K562 (cell line): ENCODE measurements around the gene TUBB4B. TPM values are rescaled to one million over a fixed set of nuclear protein-coding genes. Genes with fewer than 3 reads are reported as not detected.

ENCODE experiments used
- BCL6 ChIP-seq: fragments of 250-450 bp; sonication (Bioruptor Pico); IDR thresholded peaks from 2 replicates; pipeline ENCODE4 v1.4.0; 2020
- EGR1 ChIP-seq: fragments of 450-650 bp; conservative IDR thresholded peaks from 2 replicates; pipeline ENCODE4 v1.6.1; 2017; ENCODE audit warnings: mild to moderate bottlenecking
- ETV6 ChIP-seq, 3 experiments: fragments of 150-350 bp in 1 of 3; sonication (generic) in 1 of 3; formaldehyde crosslinking in 1 of 3; IDR thresholded peaks; 2 replicates each; pipeline versions ENCODE4 v1.6.1 to v1.8.0; 2014 to 2022; ENCODE audit warnings: borderline replicate concordance in 2 of 3, low read depth in 2 of 3, antibody characterized with exemption in 1 of 3, low read length in 1 of 3, mild to moderate bottlenecking in 1 of 3, missing genetic modification reagents in 1 of 3
- PHF8 ChIP-seq: fragments of 200-600 bp; sonication (generic); IDR thresholded peaks from 2 replicates; pipeline ENCODE4 v1.6.1; 2012; ENCODE audit warnings: mixed run types, mild to moderate bottlenecking, inconsistent platforms, low read length, moderate library complexity, borderline replicate concordance
- POLR2G ChIP-seq: fragments of 200-400 bp; formaldehyde crosslinking; IDR thresholded peaks from 2 replicates; pipeline ENCODE4 v1.6.1; 2017; ENCODE audit warnings: low read depth, mild to moderate bottlenecking, antibody characterized with exemption, low read length, moderate library complexity
- PRDM10 ChIP-seq: fragments of 450-650 bp; IDR thresholded peaks from 2 replicates; pipeline ENCODE4 v1.6.1; 2018; ENCODE audit not compliant: partially characterized antibody
- RBM22 ChIP-seq: fragments of 200-400 bp; formaldehyde crosslinking; IDR thresholded peaks from 2 replicates; pipeline ENCODE4 v1.6.1; 2018; ENCODE audit warnings: low read length, low read depth; ENCODE audit not compliant: poor library complexity, severe bottlenecking
- SNIP1 ChIP-seq: fragments of 450-650 bp; IDR thresholded peaks from 2 replicates; pipeline ENCODE4 v1.7.1; 2017; ENCODE audit warnings: low read depth, mild to moderate bottlenecking
- YY1 ChIP-seq, 3 experiments: IDR thresholded peaks; 2 replicates each; pipeline ENCODE4 v1.6.1; 2011; ENCODE audit warnings: low read length in 2 of 3, mild to moderate bottlenecking in 2 of 3, moderate library complexity in 2 of 3, borderline replicate concordance in 1 of 3, control low read depth in 1 of 3, low read depth in 1 of 3; ENCODE audit not compliant: insufficient read depth in 3 of 3, insufficient replicate concordance in 2 of 3, control insufficient read depth in 1 of 3, insufficient read length in 1 of 3; ENCODE audit errors: extremely low read depth in 1 of 3
- polyA plus RNA-seq, 8 experiments: library from polyadenylated mRNA; depleted of rRNA in 4 of 8; stranded (reverse) in 5 of 8; unstranded in 3 of 8; fragments of >200 nt; fragmentation: Nextera tagmentation in 2 of 8; fragmentation: Illumina TruSeq in 1 of 8; extraction: Ambion mirVana in 2 of 8; extraction: Trizol in 1 of 8; gene quantifications; 2 replicates each; pipeline versions ENCODE4 v1.2.1 to v1.2.3, GENCODE V29; 2011 to 2014; ENCODE audit warnings: inconsistent platforms in 1 of 8, missing spikeins in 1 of 8
- total RNA-seq, 7 experiments: library from RNA; depleted of rRNA in 6 of 7; stranded (reverse); fragments of >200 nt in 6 of 7; fragmentation: Illumina TruSeq in 2 of 7; extraction: Trizol in 2 of 7; gene quantifications; 2 replicates each; pipeline versions ENCODE4 v1.2.1 to v1.2.3, GENCODE V29; 2011 to 2021; ENCODE audit warnings: low replicate concordance in 1 of 7
- TF ChIP-seq, protein P1 (sequence below): IDR thresholded peaks from 3 replicates; pipeline ENCODE4 v1.6.1; 2011; ENCODE audit warnings: borderline replicate concordance, mild to moderate bottlenecking; ENCODE audit not compliant: insufficient read length, insufficient read depth
- TF ChIP-seq, protein P2 (sequence below), 2 experiments: IDR thresholded peaks; 2 replicates each; pipeline ENCODE4 v1.6.1; 2012; ENCODE audit warnings: improper control_type of control experiment in 2 of 2, low read depth in 2 of 2, low read length in 2 of 2, borderline replicate concordance in 1 of 2
- TF ChIP-seq, protein P3 (sequence below), 2 experiments: fragments of 200-800 bp in 1 of 2; sonication (Bioruptor generic) in 1 of 2; sonication (generic) in 1 of 2; formaldehyde crosslinking in 1 of 2; IDR thresholded peaks in 1 of 2; conservative IDR thresholded peaks in 1 of 2; 2 replicates each; pipeline versions ENCODE4 v1.5.0 to v1.6.1; 2016 to 2020; ENCODE audit warnings: missing compliant biosample characterization in 1 of 2, missing genetic modification characterization in 1 of 2, missing genetic modification reagents in 1 of 2
- TF ChIP-seq, protein P4 (sequence below): fragments of 250-450 bp; sonication (Bioruptor Pico); IDR thresholded peaks from 2 replicates; pipeline ENCODE4 v1.8.0; 2021; ENCODE audit warnings: mild to moderate bottlenecking, moderate library complexity

TUBB4B gene
- total and polyA plus RNA-seq, 9 of the 15 experiments (the other 6 are each of a cell fraction or from before 2014, with no cell fraction given), result 24.1 to 443 (median 268) TPM

DNA sequence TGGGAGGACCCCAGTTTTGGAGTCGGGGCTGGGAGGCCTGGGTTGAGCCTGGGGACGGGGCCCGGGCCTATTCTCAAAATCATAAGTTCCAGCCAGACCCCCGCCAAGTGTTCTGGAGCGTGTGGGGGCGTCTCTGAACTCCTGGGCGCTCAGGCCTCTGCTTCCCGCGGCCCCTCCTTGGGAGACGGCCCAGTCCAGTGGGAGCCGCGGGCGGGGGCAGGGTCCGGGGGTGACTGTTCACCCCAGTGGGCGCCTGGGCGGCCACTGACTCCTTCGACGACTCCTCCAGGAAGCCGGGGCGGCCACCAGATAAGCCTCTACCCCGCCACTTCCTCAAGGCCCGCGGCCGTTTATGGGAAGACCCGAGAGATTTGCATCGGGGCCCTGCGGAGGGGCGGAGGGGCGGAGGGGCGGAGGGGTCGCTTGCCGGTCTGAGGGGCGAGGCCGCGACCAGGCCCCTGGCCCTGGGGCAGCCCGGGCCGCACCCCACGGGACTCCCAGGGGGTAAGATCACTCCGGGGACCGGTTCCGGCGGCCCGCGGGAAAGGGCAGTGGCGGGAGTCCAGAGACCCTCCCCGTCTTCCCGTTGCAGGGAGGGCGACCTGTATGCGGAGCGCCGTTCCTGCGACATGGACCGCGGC is 37.1 kb downstream of the TUBB4B start (continued):
- TF ChIP-seq SNIP1, result no peak
- no peak for TF ChIP-seq PHF8
- TF ChIP-seq YY1 (IDR thresholded peaks at IDR 0.05; ENCODE audit: borderline replicate concordance in 1 of 3, control insufficient read depth in 1 of 3, extremely low read depth in 1 of 3, insufficient read depth in 3 of 3, insufficient read length in 1 of 3, insufficient replicate concordance in 2 of 3, low read depth in 1 of 3, low read length in 2 of 3), result peak in 2 of 3 experiments; percentile 21 to 56
- peak; percentile 15 for TF ChIP-seq PRDM10
- TF ChIP-seq, protein P1, sequence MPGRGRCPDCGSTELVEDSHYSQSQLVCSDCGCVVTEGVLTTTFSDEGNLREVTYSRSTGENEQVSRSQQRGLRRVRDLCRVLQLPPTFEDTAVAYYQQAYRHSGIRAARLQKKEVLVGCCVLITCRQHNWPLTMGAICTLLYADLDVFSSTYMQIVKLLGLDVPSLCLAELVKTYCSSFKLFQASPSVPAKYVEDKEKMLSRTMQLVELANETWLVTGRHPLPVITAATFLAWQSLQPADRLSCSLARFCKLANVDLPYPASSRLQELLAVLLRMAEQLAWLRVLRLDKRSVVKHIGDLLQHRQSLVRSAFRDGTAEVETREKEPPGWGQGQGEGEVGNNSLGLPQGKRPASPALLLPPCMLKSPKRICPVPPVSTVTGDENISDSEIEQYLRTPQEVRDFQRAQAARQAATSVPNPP, result no peak
- TF ChIP-seq, protein P2, sequence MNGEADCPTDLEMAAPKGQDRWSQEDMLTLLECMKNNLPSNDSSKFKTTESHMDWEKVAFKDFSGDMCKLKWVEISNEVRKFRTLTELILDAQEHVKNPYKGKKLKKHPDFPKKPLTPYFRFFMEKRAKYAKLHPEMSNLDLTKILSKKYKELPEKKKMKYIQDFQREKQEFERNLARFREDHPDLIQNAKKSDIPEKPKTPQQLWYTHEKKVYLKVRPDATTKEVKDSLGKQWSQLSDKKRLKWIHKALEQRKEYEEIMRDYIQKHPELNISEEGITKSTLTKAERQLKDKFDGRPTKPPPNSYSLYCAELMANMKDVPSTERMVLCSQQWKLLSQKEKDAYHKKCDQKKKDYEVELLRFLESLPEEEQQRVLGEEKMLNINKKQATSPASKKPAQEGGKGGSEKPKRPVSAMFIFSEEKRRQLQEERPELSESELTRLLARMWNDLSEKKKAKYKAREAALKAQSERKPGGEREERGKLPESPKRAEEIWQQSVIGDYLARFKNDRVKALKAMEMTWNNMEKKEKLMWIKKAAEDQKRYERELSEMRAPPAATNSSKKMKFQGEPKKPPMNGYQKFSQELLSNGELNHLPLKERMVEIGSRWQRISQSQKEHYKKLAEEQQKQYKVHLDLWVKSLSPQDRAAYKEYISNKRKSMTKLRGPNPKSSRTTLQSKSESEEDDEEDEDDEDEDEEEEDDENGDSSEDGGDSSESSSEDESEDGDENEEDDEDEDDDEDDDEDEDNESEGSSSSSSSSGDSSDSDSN (IDR thresholded peaks at IDR 0.05; ENCODE audit: borderline replicate concordance in 1 of 2, low read depth in 2 of 2, low read length in 2 of 2), result peak in 1 of 2 experiments; percentile 54; a peak in 1 of 4 replicates
- TF ChIP-seq, protein P3, sequence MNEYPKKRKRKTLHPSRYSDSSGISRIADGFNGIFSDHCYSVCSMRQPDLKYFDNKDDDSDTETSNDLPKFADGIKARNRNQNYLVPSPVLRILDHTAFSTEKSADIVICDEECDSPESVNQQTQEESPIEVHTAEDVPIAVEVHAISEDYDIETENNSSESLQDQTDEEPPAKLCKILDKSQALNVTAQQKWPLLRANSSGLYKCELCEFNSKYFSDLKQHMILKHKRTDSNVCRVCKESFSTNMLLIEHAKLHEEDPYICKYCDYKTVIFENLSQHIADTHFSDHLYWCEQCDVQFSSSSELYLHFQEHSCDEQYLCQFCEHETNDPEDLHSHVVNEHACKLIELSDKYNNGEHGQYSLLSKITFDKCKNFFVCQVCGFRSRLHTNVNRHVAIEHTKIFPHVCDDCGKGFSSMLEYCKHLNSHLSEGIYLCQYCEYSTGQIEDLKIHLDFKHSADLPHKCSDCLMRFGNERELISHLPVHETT (CRISPR knock-in tag; conservative IDR thresholded peaks at IDR 0.05 in 1 of 2, IDR thresholded peaks at IDR 0.05 in 1 of 2), result peak in 1 of 2 experiments; percentile 22; a peak in 1 of 4 replicates
- TF ChIP-seq, protein P4, sequence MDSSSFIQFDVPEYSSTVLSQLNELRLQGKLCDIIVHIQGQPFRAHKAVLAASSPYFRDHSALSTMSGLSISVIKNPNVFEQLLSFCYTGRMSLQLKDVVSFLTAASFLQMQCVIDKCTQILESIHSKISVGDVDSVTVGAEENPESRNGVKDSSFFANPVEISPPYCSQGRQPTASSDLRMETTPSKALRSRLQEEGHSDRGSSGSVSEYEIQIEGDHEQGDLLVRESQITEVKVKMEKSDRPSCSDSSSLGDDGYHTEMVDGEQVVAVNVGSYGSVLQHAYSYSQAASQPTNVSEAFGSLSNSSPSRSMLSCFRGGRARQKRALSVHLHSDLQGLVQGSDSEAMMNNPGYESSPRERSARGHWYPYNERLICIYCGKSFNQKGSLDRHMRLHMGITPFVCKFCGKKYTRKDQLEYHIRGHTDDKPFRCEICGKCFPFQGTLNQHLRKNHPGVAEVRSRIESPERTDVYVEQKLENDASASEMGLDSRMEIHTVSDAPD, result no peak
- TF ChIP-seq BCL6 (CRISPR knock-in tag), result no peak
- 0 out of 2 replicates have a peak, but pooled peaks have one; percentile 3 for TF ChIP-seq POLR2G
- TF ChIP-seq ETV6 (IDR thresholded peaks at IDR 0.05; ENCODE audit: borderline replicate concordance in 1 of 2, low read depth in 2 of 2, low read length in 1 of 2), result no peak; a peak in 2 of 4 replicates
- TF ChIP-seq ETV6 (CRISPR knock-in tag; IDR thresholded peaks at IDR 0.05; ENCODE audit: borderline replicate concordance), result 0 out of 2 replicates have a peak, but pooled peaks have one; percentile 8
- peak; percentile 82 for TF ChIP-seq EGR1
- peak; percentile 8 for TF ChIP-seq RBM22
